Neutrophil (primary cell): ENCODE data around the gene MAP4.

Experiments
- H3K27ac ChIP-seq: fragments of 200-600 bp; sonication (generic); 2 replicates; pipeline ENCODE4 v1.5.1; 2016; ENCODE audit warnings: mild to moderate bottlenecking, moderate library complexity
- H3K27me3 ChIP-seq: fragments of 200-600 bp; sonication (generic); 2 replicates; pipeline ENCODE4 v1.6.0; 2016; ENCODE audit warnings: mild to moderate bottlenecking
- H3K36me3 ChIP-seq: fragments of 200-600 bp; sonication (generic); 2 replicates; pipeline ENCODE4 v1.5.1; 2017
- H3K4me1 ChIP-seq, 2 experiments: fragments of 200-600 bp in 1 of 2; sonication (generic) in 1 of 2; 1 replicate in 1 of 2; 2 replicates in 1 of 2; pipeline versions ENCODE4 v1.5.1 to v1.6.1; 2013 to 2016; ENCODE audit warnings: low read depth in 1 of 2, low read length in 1 of 2, mild to moderate bottlenecking in 1 of 2, moderate library complexity in 1 of 2; ENCODE audit not compliant: control insufficient read depth in 1 of 2, insufficient read depth in 1 of 2
- H3K4me3 ChIP-seq, 2 experiments: fragments of 200-600 bp in 1 of 2; sonication (generic) in 1 of 2; 1 replicate in 1 of 2; 2 replicates in 1 of 2; pipeline ENCODE4 v1.5.1; 2013 to 2016; ENCODE audit warnings: low read depth in 1 of 2, low read length in 1 of 2, mild to moderate bottlenecking in 1 of 2, moderate library complexity in 1 of 2
- H3K9me3 ChIP-seq: fragments of 200-600 bp; sonication (generic); 2 replicates; pipeline ENCODE4 v1.5.1; 2016
- TF ChIP-seq, protein P1 (sequence below): fragments of 200-600 bp; sonication (generic); IDR thresholded peaks from 2 replicates; pipeline ENCODE4 v1.5.1; 2016; ENCODE audit warnings: antibody characterized with exemption

Gene MAP4

DNA sequence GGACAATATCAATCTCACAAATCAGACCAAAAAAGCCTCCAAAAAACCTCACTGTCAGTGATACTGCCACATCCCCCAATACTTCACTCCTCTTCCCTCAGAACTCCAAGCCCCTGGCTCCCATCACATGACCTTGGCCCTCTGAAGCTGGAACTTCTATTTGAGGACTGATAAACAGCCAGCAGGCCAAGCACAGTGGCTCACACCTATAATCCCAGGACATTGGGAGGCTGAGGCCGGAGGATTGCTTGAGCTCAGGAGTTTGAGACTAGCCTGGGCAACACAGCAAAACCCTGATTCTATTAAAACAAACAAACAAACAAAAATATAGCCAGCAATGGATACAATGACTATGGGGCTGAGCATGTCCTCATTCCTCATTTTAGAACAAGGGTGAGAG, 55.2 kb downstream of the MAP4 start:
- Histone ChIP-seq H3K36me3 (no peaks in the 10 kb centered on the region), H3K4me1 (no peaks in the 10 kb centered on the region), H3K9me3 (no peaks in the 10 kb centered on the region), H3K27me3 (no peaks in the 10 kb centered on the region), H3K4me3 (no peak overlapping the region), H3K27ac (no peak overlapping the region)
- TF ChIP-seq, protein P1, sequence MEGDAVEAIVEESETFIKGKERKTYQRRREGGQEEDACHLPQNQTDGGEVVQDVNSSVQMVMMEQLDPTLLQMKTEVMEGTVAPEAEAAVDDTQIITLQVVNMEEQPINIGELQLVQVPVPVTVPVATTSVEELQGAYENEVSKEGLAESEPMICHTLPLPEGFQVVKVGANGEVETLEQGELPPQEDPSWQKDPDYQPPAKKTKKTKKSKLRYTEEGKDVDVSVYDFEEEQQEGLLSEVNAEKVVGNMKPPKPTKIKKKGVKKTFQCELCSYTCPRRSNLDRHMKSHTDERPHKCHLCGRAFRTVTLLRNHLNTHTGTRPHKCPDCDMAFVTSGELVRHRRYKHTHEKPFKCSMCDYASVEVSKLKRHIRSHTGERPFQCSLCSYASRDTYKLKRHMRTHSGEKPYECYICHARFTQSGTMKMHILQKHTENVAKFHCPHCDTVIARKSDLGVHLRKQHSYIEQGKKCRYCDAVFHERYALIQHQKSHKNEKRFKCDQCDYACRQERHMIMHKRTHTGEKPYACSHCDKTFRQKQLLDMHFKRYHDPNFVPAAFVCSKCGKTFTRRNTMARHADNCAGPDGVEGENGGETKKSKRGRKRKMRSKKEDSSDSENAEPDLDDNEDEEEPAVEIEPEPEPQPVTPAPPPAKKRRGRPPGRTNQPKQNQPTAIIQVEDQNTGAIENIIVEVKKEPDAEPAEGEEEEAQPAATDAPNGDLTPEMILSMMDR: no peak

DNA sequence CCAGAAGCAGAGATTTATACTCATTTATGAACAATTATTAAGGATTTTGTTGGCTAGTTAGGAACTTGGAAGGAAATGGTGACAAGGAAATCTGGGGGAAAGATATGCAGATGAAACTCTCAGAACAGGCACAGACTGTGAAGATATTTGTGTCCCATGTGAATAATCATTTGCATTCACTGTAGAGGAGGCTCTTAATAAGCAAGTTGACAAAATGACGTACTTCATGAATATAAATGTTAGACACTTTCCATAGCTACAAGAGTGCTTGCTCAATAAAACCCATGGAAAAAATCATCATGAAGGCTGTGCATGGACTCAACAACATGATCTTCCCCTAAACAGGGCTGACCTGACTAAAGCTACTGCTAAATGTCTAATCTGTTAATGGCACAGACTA, 59.7 kb downstream of the MAP4 start:
- Histone ChIP-seq H3K36me3 (no peaks in the 10 kb centered on the region), H3K4me1 (no peaks in the 10 kb centered on the region), H3K9me3 (no peaks in the 10 kb centered on the region), H3K4me3 (no peak overlapping the region), H3K27me3 (no peaks in the 10 kb centered on the region), H3K27ac (no peak overlapping the region)
- TF ChIP-seq, protein P1: no peak

DNA sequence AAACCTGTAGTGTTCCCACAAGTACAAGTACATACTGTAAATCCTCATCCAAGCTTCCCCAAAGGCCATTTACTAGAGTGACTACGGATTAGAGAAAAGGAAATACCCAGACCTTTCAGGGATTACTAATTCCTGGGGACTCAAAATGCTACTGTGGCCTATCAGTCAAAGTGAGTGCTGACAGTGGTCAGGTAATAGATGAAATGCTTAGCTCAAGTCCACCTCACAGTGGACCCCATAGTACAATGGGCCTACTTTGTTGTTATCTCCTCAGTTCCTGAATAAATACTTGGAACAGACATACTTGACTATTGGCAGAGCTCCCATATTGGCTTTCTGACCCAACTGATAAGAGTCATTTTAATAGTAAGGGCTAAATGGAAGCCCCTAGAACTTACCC, 61.6 kb downstream of the MAP4 start:
- no peak overlapping the region for H3K4me3 ChIP-seq
- no peaks in the 10 kb centered on the region for H3K36me3 ChIP-seq

DNA sequence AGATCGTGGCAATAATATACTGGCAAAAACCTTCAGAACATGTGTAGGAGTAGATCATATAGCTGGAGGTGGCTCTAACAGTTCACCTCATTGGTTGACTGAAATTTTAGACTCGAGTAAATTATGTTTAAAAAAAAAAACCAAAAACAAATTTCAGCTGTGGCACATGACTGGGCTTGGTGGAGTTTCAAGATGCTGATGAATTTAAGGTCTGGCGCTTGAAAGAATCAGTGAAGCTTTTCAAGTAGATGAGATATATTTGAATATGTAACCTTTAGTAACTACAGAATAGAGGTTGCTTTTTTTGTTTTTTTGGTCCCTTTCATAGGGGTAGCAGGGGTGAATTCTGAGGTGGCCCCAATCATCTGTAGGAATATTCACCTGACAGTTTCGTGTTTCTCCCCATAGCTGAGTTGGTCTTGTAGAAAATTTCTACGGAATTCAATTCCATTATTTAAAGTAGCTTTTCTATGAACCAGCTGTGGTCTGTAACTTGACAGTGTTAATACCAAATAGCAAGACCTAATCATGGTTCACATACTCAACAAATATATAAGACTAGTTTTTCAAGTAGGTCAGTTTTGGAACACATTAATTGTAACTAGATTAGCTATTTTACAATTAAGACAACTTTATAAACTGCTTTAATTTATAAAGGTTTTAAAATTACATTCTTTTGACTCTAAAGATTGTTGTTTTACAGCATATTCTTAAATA, 65.6 kb downstream of the MAP4 start:
- Histone ChIP-seq H3K27me3 (no peaks in the 10 kb centered on the region), H3K4me3 (no peak overlapping the region), H3K4me1 (no peaks in the 10 kb centered on the region), H3K36me3 (no peaks in the 10 kb centered on the region), H3K27ac (no peak overlapping the region), H3K9me3 (no peaks in the 10 kb centered on the region)
- TF ChIP-seq, protein P1: no peak

More for the DNA sequence above, 61.6 kb downstream of the MAP4 start:
- Histone ChIP-seq H3K27ac (no peak overlapping the region), H3K27me3 (no peaks in the 10 kb centered on the region), H3K4me1 (no peaks in the 10 kb centered on the region), H3K9me3 (no peaks in the 10 kb centered on the region)
- TF ChIP-seq, protein P1: no peak

DNA sequence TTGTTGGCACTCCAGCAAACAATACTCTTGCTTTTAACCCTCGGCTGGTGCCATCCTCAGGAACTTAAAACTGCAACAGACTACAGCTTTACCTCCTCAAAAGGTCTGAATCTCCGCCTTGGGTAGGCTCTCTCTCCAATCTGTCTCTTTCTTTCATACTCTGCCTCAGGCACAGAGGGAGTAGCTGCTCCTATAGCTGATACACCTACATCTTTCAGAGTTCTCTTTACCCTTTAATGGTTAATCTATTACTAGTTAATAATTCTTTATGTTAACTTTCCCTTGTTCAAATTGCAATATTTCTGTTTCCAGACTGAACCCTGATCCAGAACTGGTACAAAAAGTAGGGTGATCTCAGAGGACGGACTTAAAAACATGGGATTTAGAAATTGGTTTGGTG, 66.2 kb downstream of the MAP4 start:
- TF ChIP-seq, protein P1: no peak
- Histone ChIP-seq H3K4me1 (no peaks in the 10 kb centered on the region), H3K36me3 (no peaks in the 10 kb centered on the region), H3K4me3 (no peak overlapping the region), H3K27me3 (no peaks in the 10 kb centered on the region), H3K27ac (no peak overlapping the region), H3K9me3 (no peaks in the 10 kb centered on the region)
